PFSK-1 (cell line): ENCODE results near the gene ABCB9.

ENCODE experiments used
- FOXP2 ChIP-seq: optimal IDR thresholded peaks from 2 replicates; pipeline ENCODE3; 2011; ENCODE audit warnings: borderline replicate concordance, control low read depth, inconsistent platforms; ENCODE audit not compliant: insufficient read depth; ENCODE audit errors: extremely low read length, extremely low read depth
- POLR2AphosphoS5 ChIP-seq: IDR thresholded peaks from 2 replicates; pipeline ENCODE4 v1.6.1; 2012; ENCODE audit warnings: low read depth, mild to moderate bottlenecking, control low read depth, low read length, moderate library complexity
- REST ChIP-seq, 2 experiments: IDR thresholded peaks; 2 replicates each; pipeline versions ENCODE4 v1.6.1 to v1.8.0; 2011 to 2012; ENCODE audit warnings: low read depth in 2 of 2, low read length in 2 of 2, control low read depth in 1 of 2, inconsistent platforms in 1 of 2, mild to moderate bottlenecking in 1 of 2, moderate library complexity in 1 of 2; ENCODE audit not compliant: insufficient read depth in 1 of 2

GRCh38 chr12:122934722-122935121 is 31.5 kb downstream of the ABCB9 start:
- TF ChIP-seq REST (IDR thresholded peaks at IDR 0.05; ENCODE audit: insufficient read depth in 1 of 2, low read depth in 2 of 2, low read length in 2 of 2) = no peak
- no peak for TF ChIP-seq FOXP2
- no peak for TF ChIP-seq POLR2AphosphoS5
